Smooth muscle cell (in vitro differentiated cells): ENCODE data around the gene PHF2. TPM values are rescaled to one million over a fixed set of nuclear protein-coding genes. Genes with fewer than 3 reads are reported as not detected.

Experiments used
- DNase-seq: peaks from one replicate; lab custom pipeline; 2025; ENCODE audit not compliant: unreplicated experiment; lab: John Stamatoyannopoulos, UW
- H2AFZ ChIP-seq: fragments of 200-600 bp; sonication (generic); 2 replicates; pipeline ENCODE4 v1.6.0; 2016; ENCODE audit warnings: antibody characterized with exemption, low read depth, mild to moderate bottlenecking
- H3F3A ChIP-seq: fragments of 200-600 bp; sonication (generic); 2 replicates; pipeline ENCODE4 v1.6.0; 2017; ENCODE audit warnings: antibody characterized with exemption, low read depth
- H3K27ac ChIP-seq: fragments of 200-600 bp; sonication (generic); 2 replicates; pipeline ENCODE4 v1.5.1; 2016; ENCODE audit warnings: low read depth, mild to moderate bottlenecking
- H3K27me3 ChIP-seq: fragments of 200-600 bp; sonication (generic); 2 replicates; pipeline ENCODE4 v1.6.1; 2016; ENCODE audit warnings: low read depth, mild to moderate bottlenecking
- H3K36me3 ChIP-seq: fragments of 200-600 bp; sonication (generic); 2 replicates; pipeline ENCODE4 v1.5.1; 2016; ENCODE audit warnings: low read depth
- H3K4me1 ChIP-seq: fragments of 200-600 bp; sonication (generic); 2 replicates; pipeline ENCODE4 v1.5.1; 2016; ENCODE audit warnings: low read depth
- H3K4me2 ChIP-seq: fragments of 200-600 bp; sonication (generic); 2 replicates; pipeline ENCODE4 v1.6.0; 2016; ENCODE audit warnings: mild to moderate bottlenecking
- H3K4me3 ChIP-seq: fragments of 200-600 bp; sonication (generic); 2 replicates; pipeline ENCODE4 v1.5.1; 2016; ENCODE audit warnings: mild to moderate bottlenecking
- H3K79me2 ChIP-seq: fragments of 200-600 bp; sonication (generic); 2 replicates; pipeline ENCODE4 v1.6.0; 2016; ENCODE audit warnings: low read depth, mild to moderate bottlenecking
- H3K9ac ChIP-seq: fragments of 200-600 bp; sonication (generic); 2 replicates; pipeline ENCODE4 v1.6.0; 2016; ENCODE audit warnings: low read depth
- H3K9me3 ChIP-seq: fragments of 200-600 bp; sonication (generic); replicated peaks from 2 replicates; pipeline ENCODE4 v1.5.1; 2016; ENCODE audit warnings: low read depth
- H4K20me1 ChIP-seq: fragments of 200-600 bp; sonication (generic); 2 replicates; pipeline ENCODE4 v1.6.0; 2016; ENCODE audit warnings: low read depth
- CTCF ChIP-seq: fragments of 200-600 bp; sonication (generic); IDR thresholded peaks from 2 replicates; pipeline ENCODE4 v1.5.1; 2017; ENCODE audit warnings: borderline replicate concordance, mild to moderate bottlenecking, antibody characterized with exemption; ENCODE audit not compliant: insufficient read depth, poor library complexity, severe bottlenecking
- WGBS: methylation state at CpG from one replicate; pipeline ENCODE4 v1.1.7; 2016; ENCODE audit warnings: low lambda C conversion rate; 5-methylcytosine and 5-hydroxymethylcytosine counted together
- polyA plus RNA-seq: library from polyadenylated mRNA; unstranded; fragments of >200 nt; fragmentation: Nextera tagmentation; extraction: Ambion mirVana; gene quantifications from 2 replicates; pipeline ENCODE4 v1.2.1, GENCODE V29; 2016
- total RNA-seq: library from RNA; depleted of rRNA; stranded (reverse); fragments of >200 nt; gene quantifications from 2 replicates; pipeline ENCODE4 v1.2.3, GENCODE V29; 2014

Gene PHF2
- total and polyA plus RNA-seq, 2 experiments from 2014 or later: 11.1 to 18.3 TPM

GRCh38 chr9:93540305-93540704 lies 36.1 kb upstream of the PHF2 start:
- Histone ChIP-seq H3K4me1 (no peaks in the 10 kb centered on the region), H3K4me2 (no peak overlapping the region), H3K9ac (no peak overlapping the region), H3K79me2 (no peaks in the 10 kb centered on the region), H3K27ac (no peak overlapping the region), H4K20me1 (peaks cover 35% of the 10 kb centered on the region), H3K9me3 (no peaks in the 10 kb centered on the region), H2AFZ (no peak overlapping the region), H3K36me3 (no peaks in the 10 kb centered on the region), H3K4me3 (no peak overlapping the region), H3F3A (no peaks in the 10 kb centered on the region), H3K27me3 (no peaks in the 10 kb centered on the region)
- no peak for DNase-seq
- WGBS: 97% methylated on average over 8 of the region's 8 CpGs
- TF ChIP-seq CTCF: no peak

GRCh38 chr9:93541005-93541404 lies 35.4 kb upstream of the PHF2 start:
- Histone ChIP-seq H3K27me3 (no peaks in the 10 kb centered on the region), H3K4me2 (no peak overlapping the region), H3K9me3 (no peaks in the 10 kb centered on the region), H3F3A (no peaks in the 10 kb centered on the region), H3K27ac (no peak overlapping the region), H3K36me3 (no peaks in the 10 kb centered on the region), H3K4me3 (no peak overlapping the region), H3K79me2 (no peaks in the 10 kb centered on the region), H3K4me1 (no peaks in the 10 kb centered on the region), H3K9ac (no peak overlapping the region), H4K20me1 (peaks cover 36% of the 10 kb centered on the region), H2AFZ (no peak overlapping the region)
- TF ChIP-seq CTCF: no peak
- WGBS: 97% methylated on average over 4 of the region's 4 CpGs
- DNase-seq: no peak

GRCh38 chr9:93541581-93542349 lies 34.6 kb upstream of the PHF2 start:
- H4K20me1 ChIP-seq: peaks cover 43% of the 10 kb centered on the region
- no peak overlapping the region for H2AFZ ChIP-seq
- no peak for DNase-seq
- H3K36me3 ChIP-seq: no peaks in the 10 kb centered on the region
- 93% methylated on average over 8 of the region's 8 CpGs for WGBS
- no peak for TF ChIP-seq CTCF
- no peaks in the 10 kb centered on the region for H3K9me3 ChIP-seq
- H3K79me2 ChIP-seq: peaks cover 3% of the 10 kb centered on the region
- H3K4me2 ChIP-seq: no peak overlapping the region
- no peak overlapping the region for H3K4me3 ChIP-seq
- H3K27me3 ChIP-seq: no peaks in the 10 kb centered on the region
- no peaks in the 10 kb centered on the region for H3K4me1 ChIP-seq
- H3F3A ChIP-seq: no peaks in the 10 kb centered on the region
- no peak overlapping the region for H3K9ac ChIP-seq
- H3K27ac ChIP-seq: no peak overlapping the region

GRCh38 chr9:93543117-93543516 lies 33.3 kb upstream of the PHF2 start:
- no peak overlapping the region for H3K4me2 ChIP-seq
- H3K9ac ChIP-seq: no peak overlapping the region

More at GRCh38 chr9:93543117-93543516, 33.3 kb upstream of the PHF2 start:
- Histone ChIP-seq H3F3A (no peaks in the 10 kb centered on the region), H3K27me3 (no peaks in the 10 kb centered on the region), H3K27ac (no peak overlapping the region), H3K79me2 (peaks cover 3% of the 10 kb centered on the region), H3K4me1 (no peaks in the 10 kb centered on the region), H4K20me1 (peaks cover 37% of the 10 kb centered on the region), H3K4me3 (no peak overlapping the region), H3K36me3 (no peaks in the 10 kb centered on the region), H2AFZ (no peak overlapping the region), H3K9me3 (no peaks in the 10 kb centered on the region)
- DNase-seq: no peak
- WGBS: 96% methylated on average over 9 of the region's 9 CpGs
- TF ChIP-seq CTCF: no peak
